ENCODE results near the gene PATZ1. TPM values are rescaled to one million over a fixed set of nuclear protein-coding genes. Genes with fewer than 3 reads are reported as not detected.

Gene PATZ1
- total and polyA plus RNA-seq, 2 of the 4 experiments (the other 2 are of a cell fraction), result 6.5 to 10.5 TPM

- intact Hi-C loops (cut with micrococcal nuclease), result loop anchor here (5.0 kb wide), 1 partner anchor 284 kb away; no protein-coding TSS in a partner anchor
- H2BK15ac ChIP-seq (ENCODE audit: low read depth, low read length), result no peak overlapping the region
- H2AK5ac ChIP-seq (ENCODE audit: low read depth, low read length), result no peak overlapping the region
- peaks cover 3% of the 10 kb centered on the region; the same call in 1 of the 2 replicates for H3K27me3 ChIP-seq (ENCODE audit: control insufficient read depth, insufficient read depth, low read length)
- no peak overlapping the region for H3K4me3 ChIP-seq (ENCODE audit: insufficient read depth, low read depth, low read length)
- no peaks in the 10 kb centered on the region for H3K9me3 ChIP-seq (ENCODE audit: control insufficient read depth, insufficient read depth, low read length)
- H3K9me1 ChIP-seq (ENCODE audit: insufficient read depth, low read length), result peaks cover 16% of the 10 kb centered on the region
- H3K27ac ChIP-seq (ENCODE audit: insufficient read depth, low read length), result no peak overlapping the region
- H3K4me2 ChIP-seq (ENCODE audit: low read depth, low read length), result no peak overlapping the region
- no peak overlapping the region for H2BK120ac ChIP-seq (ENCODE audit: low read depth, low read length)
- 93% methylated on average over 3 of the region's 6 CpGs; no CpG with 5 or more reads in 1 of the 2 experiments for WGBS, 2 experiments (ENCODE audit: extremely low coverage in 2 of 2, insufficient read length in 1 of 2)
- POLR2A ChIA-PET (ENCODE audit: unreplicated experiment), result no interaction called here
- no peak overlapping the region for H3K14ac ChIP-seq (replicated peaks; ENCODE audit: low read depth, low read length)
- H3K56ac ChIP-seq (ENCODE audit: extremely low read depth, insufficient read depth, low read length), result no peak overlapping the region
- DNase-seq (no peak), ATAC-seq (ENCODE audit: low read depth) (no peak)
- dilution Hi-C loops (cut with HindIII; ENCODE audit: low sequenced_read_pairs, unreplicated experiment), result no loop called here
- no TSS peak for BruUV-seq (replicated peaks)
- in situ Hi-C loops (cut with MboI; ENCODE audit: low sequenced_read_pairs), result loop anchor here (5.0 to 10.0 kb wide), 2 partner anchors 49 to 64 kb away; partner anchors contain the start of gene DRG1
- no peak overlapping the region for H2BK5ac ChIP-seq (ENCODE audit: low read depth, low read length, poor library complexity, severe bottlenecking)
- H2BK20ac ChIP-seq (ENCODE audit: low read depth, low read length), result no peak overlapping the region
- H2AK9ac ChIP-seq (replicated peaks; ENCODE audit: low read depth, low read length, poor library complexity), result peak overlapping the region; percentile 15
- peaks cover 9% of the 10 kb centered on the region; the same call in 1 of the 2 replicates for H3K36me3 ChIP-seq (ENCODE audit: control insufficient read depth, insufficient read depth, low read length)
- H2AFZ ChIP-seq (replicated peaks; ENCODE audit: low read length, poor library complexity), result no peak overlapping the region
- CTCF ChIA-PET, result no interaction called here
- H4K91ac ChIP-seq (ENCODE audit: insufficient read depth, low read depth, low read length), result no peak overlapping the region
- H3K9ac ChIP-seq (ENCODE audit: low read depth, low read length), result no peak overlapping the region
- peaks cover 7 to 31% of the 10 kb centered on the region in 2 experiments; a peak in 2 of 4 replicates for H3K79me1 ChIP-seq (ENCODE audit: low read depth in 1 of 2, low read length in 2 of 2)
- H4K5ac ChIP-seq (ENCODE audit: low read depth, low read length), result no peak overlapping the region
- H3K4ac ChIP-seq (ENCODE audit: low read depth, low read length), result no peak overlapping the region
- H3K23ac ChIP-seq (ENCODE audit: low read depth, low read length), result no peak overlapping the region
- H3K18ac ChIP-seq (ENCODE audit: low read depth, low read length), result no peak overlapping the region
- H4K8ac ChIP-seq (ENCODE audit: low read depth in 2 of 2, low read length in 2 of 2), result no peak overlapping the region
- TF ChIP-seq CTCF (conservative IDR thresholded peaks at IDR 0.05; ENCODE audit: low read depth, low read length) (no peak), RFX5 (IDR thresholded peaks at IDR 0.05; ENCODE audit: low read depth, low read length) (no peak), POLR2A (IDR thresholded peaks at IDR 0.05; ENCODE audit: low read depth, low read length) (no peak), NFE2L2 (IDR thresholded peaks at IDR 0.05; ENCODE audit: low read depth, low read length) (no peak), CEBPB (IDR thresholded peaks at IDR 0.05; ENCODE audit: low read depth, low read length) (no peak), RCOR1 (IDR thresholded peaks at IDR 0.05; ENCODE audit: insufficient replicate concordance, low read length) (no peak), RAD21 (IDR thresholded peaks at IDR 0.05; ENCODE audit: low read length) (no peak), ELK1 (IDR thresholded peaks at IDR 0.05; ENCODE audit: borderline replicate concordance, low read depth, low read length) (no peak), MAFK (IDR thresholded peaks at IDR 0.05; ENCODE audit: low read depth, low read length) (no peak)
- H3K4me1 ChIP-seq (ENCODE audit: control insufficient read depth, insufficient read depth, low read length), result peaks cover 16% of the 10 kb centered on the region
- H4K20me1 ChIP-seq (ENCODE audit: insufficient read depth, low read length), result peaks cover 20% of the 10 kb centered on the region
These were observed 2.6 kb upstream of the PATZ1 start for GRCh38 chr22:31348766-31349165.

All from IMR-90 (cell line).